GM19397 (cell line): Measurements from ENCODE around the gene TUFM.
A peak's percentile ranks its signal among the peaks of the same experiment; 100 is the strongest.
"Not testable (repeated sequence)": the region's sequence is repeated elsewhere in the genome, so short reads cannot be mapped to it uniquely, and the experiment has no call there.

Experiments
- ATAC-seq: cut with Tn5 transposase; IDR thresholded peaks from one replicate; pipeline ENCODE4 v1.9.1; 2021; ENCODE audit warnings: mild to moderate bottlenecking, moderate library complexity; ENCODE audit not compliant: unreplicated experiment

Gene TUFM

GRCh38 chr16:28846080-28846932 is at the start of gene TUFM:
Gene TUFM, minus strand, starts transcription at chr16:28846348. Its CDS starts 79 bp downstream, at chr16:28846269.
- peak; percentile 90 for ATAC-seq

- no peak for ATAC-seq
Observed at GRCh38 chr16:28895609-28896008, 49.5 kb upstream of the TUFM start.

GRCh38 chr16:28893291-28893690 is 47.1 kb upstream of the TUFM start:
- ATAC-seq: no peak

- ATAC-seq: no peak
Observed at GRCh38 chr16:28891964-28892890, 46.1 kb upstream of the TUFM start.

GRCh38 chr16:28890355-28890754 is 44.2 kb upstream of the TUFM start:
- ATAC-seq: not testable (repeated sequence)

GRCh38 chr16:28886945-28887344 is 40.8 kb upstream of the TUFM start:
- no peak for ATAC-seq

GRCh38 chr16:28884045-28884444 is 37.9 kb upstream of the TUFM start:
- no peak for ATAC-seq

GRCh38 chr16:28883221-28883996 is 37.3 kb upstream of the TUFM start:
- no peak for ATAC-seq

GRCh38 chr16:28882551-28883160 is 36.5 kb upstream of the TUFM start:
- ATAC-seq: no peak

- ATAC-seq: not testable (repeated sequence)
Observed at GRCh38 chr16:28881565-28881964, 35.4 kb upstream of the TUFM start.

GRCh38 chr16:28880955-28881354 is 34.8 kb upstream of the TUFM start:
- ATAC-seq: no peak

- no peak for ATAC-seq
Observed at GRCh38 chr16:28880589-28880915, 34.4 kb upstream of the TUFM start.

GRCh38 chr16:28879841-28880588 is 33.9 kb upstream of the TUFM start:
- peak; percentile 91 for ATAC-seq

- ATAC-seq: peak; percentile 5
Observed at GRCh38 chr16:28879261-28879840, 33.2 kb upstream of the TUFM start.

GRCh38 chr16:28878083-28878926 is 32.2 kb upstream of the TUFM start, which contains the start of gene ATP2A1:
Gene ATP2A1, plus strand, starts transcription at chr16:28878488. Its CDS starts 184 bp downstream, at chr16:28878672.
- no peak for ATAC-seq

GRCh38 chr16:28877655-28878000 is 31.5 kb upstream of the TUFM start:
- ATAC-seq: no peak

GRCh38 chr16:28876973-28877654 is 31.0 kb upstream of the TUFM start:
- no peak for ATAC-seq

- ATAC-seq: no peak
Observed at GRCh38 chr16:28876019-28876659, 30.0 kb upstream of the TUFM start.
